K562 (cell line): ENCODE data around the gene CREB3L2. TPM values are rescaled to one million over a fixed set of nuclear protein-coding genes. Genes with fewer than 3 reads are reported as not detected.

Source experiments
- ATF1 ChIP-seq, 2 experiments: fragments of 450-650 bp in 1 of 2; IDR thresholded peaks; 2 replicates each; pipeline ENCODE4 v1.6.1; 2016; ENCODE audit warnings: missing compliant biosample characterization in 1 of 2, missing genetic modification characterization in 1 of 2
- BACH1 ChIP-seq: fragments of 200-800 bp; sonication (Bioruptor generic); IDR thresholded peaks from 2 replicates; pipeline ENCODE4 v1.6.1; 2016; ENCODE audit warnings: missing genetic modification characterization, missing compliant biosample characterization
- CBX8 ChIP-seq: fragments of 200-600 bp; sonication (generic); IDR thresholded peaks from 2 replicates; pipeline ENCODE4 v1.6.1; 2012; ENCODE audit warnings: borderline replicate concordance, mixed run types, low read depth, mild to moderate bottlenecking, moderate library complexity, mixed read lengths, low read length, control low read depth, inconsistent platforms; ENCODE audit not compliant: poor library complexity, severe bottlenecking; ENCODE audit errors: extremely low read depth
- CEBPB ChIP-seq: fragments of 450-650 bp; IDR thresholded peaks from 2 replicates; pipeline ENCODE4 v1.6.1; 2016; ENCODE audit warnings: missing genetic modification characterization, missing compliant biosample characterization
- CXXC5 ChIP-seq: fragments of 250-450 bp; sonication (Bioruptor Pico); IDR thresholded peaks from 2 replicates; pipeline ENCODE4 v1.8.0; 2022; ENCODE audit warnings: inconsistent platforms, mild to moderate bottlenecking, moderate library complexity
- EHMT2 ChIP-seq: fragments of 450-650 bp; IDR thresholded peaks from 2 replicates; pipeline ENCODE4 v1.6.1; 2018; ENCODE audit warnings: antibody characterized with exemption
- HNRNPK ChIP-seq: fragments of 200-400 bp; formaldehyde crosslinking; IDR thresholded peaks from one replicate; pipeline ENCODE4 v1.6.1; 2018; ENCODE audit warnings: mild to moderate bottlenecking, low read depth, low read length; ENCODE audit not compliant: poor library complexity, severe bottlenecking
- MIER1 ChIP-seq: fragments of 450-650 bp; IDR thresholded peaks from 2 replicates; pipeline ENCODE4 v1.6.1; 2016; ENCODE audit warnings: antibody characterized with exemption, mild to moderate bottlenecking, low read depth
- NFATC3 ChIP-seq: fragments of 450-650 bp; IDR thresholded peaks from 2 replicates; pipeline ENCODE4 v1.6.1; 2017; ENCODE audit warnings: mild to moderate bottlenecking
- NFE2 ChIP-seq: IDR thresholded peaks from 2 replicates; pipeline ENCODE4 v1.6.1; 2014; ENCODE audit warnings: antibody characterized with exemption, low read depth
- NR2C2 ChIP-seq, 2 experiments: fragments of 200-800 bp in 1 of 2; sonication (Bioruptor generic) in 1 of 2; sonication (generic) in 1 of 2; formaldehyde crosslinking in 1 of 2; IDR thresholded peaks; 2 replicates each; pipeline versions ENCODE4 v1.6.1 to v1.8.0; 2016 to 2022; ENCODE audit warnings: mild to moderate bottlenecking in 1 of 2, missing compliant biosample characterization in 1 of 2, missing genetic modification characterization in 1 of 2, missing genetic modification reagents in 1 of 2
- SMAD4 ChIP-seq: fragments of 250-450 bp; sonication (Bioruptor Pico); conservative IDR thresholded peaks from 2 replicates; pipeline ENCODE4 v1.8.0; 2021; ENCODE audit warnings: inconsistent platforms, mild to moderate bottlenecking, moderate library complexity
- SMARCE1 ChIP-seq: fragments of 450-650 bp; IDR thresholded peaks from 2 replicates; pipeline ENCODE4 v1.7.1; 2016; ENCODE audit warnings: mild to moderate bottlenecking
- SPI1 ChIP-seq: IDR thresholded peaks from 2 replicates; pipeline ENCODE4 v1.6.1; 2011; ENCODE audit warnings: low read depth, low read length, control low read depth, borderline replicate concordance
- U2AF2 ChIP-seq: fragments of 200-400 bp; formaldehyde crosslinking; optimal IDR thresholded peaks from 2 replicates; pipeline ENCODE3; 2017; ENCODE audit warnings: low read depth, mild to moderate bottlenecking, low read length
- YBX1 ChIP-seq: fragments of 450-650 bp; IDR thresholded peaks from 2 replicates; pipeline ENCODE4 v1.7.1; 2016; ENCODE audit warnings: mild to moderate bottlenecking
- ZNF316 ChIP-seq: fragments of 450-650 bp; IDR thresholded peaks from 2 replicates; pipeline ENCODE4 v1.6.1; 2016
- ZNF668 ChIP-seq: fragments of 250-450 bp; sonication (Bioruptor Pico); IDR thresholded peaks from 2 replicates; pipeline ENCODE4 v1.8.0; 2022; ENCODE audit warnings: mild to moderate bottlenecking, inconsistent platforms
- polyA plus RNA-seq, 8 experiments: library from polyadenylated mRNA; depleted of rRNA in 4 of 8; stranded (reverse) in 5 of 8; unstranded in 3 of 8; fragments of >200 nt; fragmentation: Nextera tagmentation in 2 of 8; fragmentation: Illumina TruSeq in 1 of 8; extraction: Ambion mirVana in 2 of 8; extraction: Trizol in 1 of 8; gene quantifications; 2 replicates each; pipeline versions ENCODE4 v1.2.1 to v1.2.3, GENCODE V29; 2011 to 2014; ENCODE audit warnings: inconsistent platforms in 1 of 8, missing spikeins in 1 of 8
- total RNA-seq, 7 experiments: library from RNA; depleted of rRNA in 6 of 7; stranded (reverse); fragments of >200 nt in 6 of 7; fragmentation: Illumina TruSeq in 2 of 7; extraction: Trizol in 2 of 7; gene quantifications; 2 replicates each; pipeline versions ENCODE4 v1.2.1 to v1.2.3, GENCODE V29; 2011 to 2021; ENCODE audit warnings: low replicate concordance in 1 of 7
- TF ChIP-seq, protein P1 (sequence below): fragments of 450-650 bp; formaldehyde crosslinking; IDR thresholded peaks from 2 replicates; pipeline ENCODE4 v1.4.0; 2020; ENCODE audit warnings: mild to moderate bottlenecking
- TF ChIP-seq, protein P2 (sequence below): fragments of 250-450 bp; sonication (Bioruptor Pico); IDR thresholded peaks from 2 replicates; pipeline ENCODE4 v1.8.0; 2022; ENCODE audit warnings: moderate library complexity, mild to moderate bottlenecking, inconsistent platforms

CREB3L2 gene
- total and polyA plus RNA-seq, 9 of the 15 experiments (the other 6 are each of a cell fraction or from before 2014, with no cell fraction given) = 7.1 to 45.6 (median 15.8) TPM

DNA sequence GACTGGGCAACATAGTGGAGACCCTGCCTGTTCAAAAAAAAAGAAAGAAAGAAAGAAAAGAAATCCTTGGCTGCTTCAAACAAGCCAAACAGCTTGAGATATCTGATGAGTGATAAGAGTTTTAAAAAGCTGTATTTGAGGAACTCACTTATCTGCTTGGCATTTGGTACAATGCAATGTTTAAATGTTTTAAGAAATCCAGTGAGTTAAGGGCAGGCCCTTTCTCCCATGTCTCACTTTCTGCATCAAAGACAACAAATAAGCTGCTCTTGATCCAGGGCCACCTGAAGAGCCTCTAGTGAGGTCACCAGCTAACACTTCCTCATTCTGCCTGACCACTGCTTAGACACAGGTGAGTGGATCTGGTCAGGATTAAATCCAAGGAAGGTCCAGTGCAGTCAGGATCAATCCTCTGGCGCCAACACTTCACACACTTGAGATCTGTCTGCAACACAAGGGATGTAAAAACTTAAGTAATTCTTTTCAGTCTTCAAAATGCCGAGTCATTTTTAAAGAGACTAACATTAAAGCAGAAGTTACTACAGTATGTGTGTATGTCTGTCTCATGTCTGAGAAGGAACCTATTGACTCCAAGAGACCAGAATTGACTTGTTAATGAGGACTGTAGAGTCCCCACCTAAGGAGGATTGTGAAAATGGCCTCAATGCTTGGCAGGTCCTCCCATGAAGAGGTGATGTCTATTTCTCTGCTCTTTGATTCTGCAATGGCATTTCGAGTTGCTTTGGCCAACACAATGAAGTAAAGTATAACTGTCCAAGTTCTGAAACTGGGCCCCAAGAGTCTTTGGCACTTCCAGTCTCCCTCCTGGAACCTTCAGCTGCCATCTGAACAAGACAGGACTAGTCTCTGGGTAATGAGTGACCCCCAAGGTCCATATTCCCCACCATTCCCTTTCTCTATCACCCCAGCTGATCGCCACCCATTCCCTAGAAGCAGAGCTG lies 43.1 kb downstream of the CREB3L2 start (continued):
- TF ChIP-seq NFATC3 (no peak), EHMT2 (peak; percentile 95), CBX8 (no peak), SPI1 (peak; percentile 98), U2AF2 (no peak), SMAD4 (CRISPR knock-in tag) (peak; percentile 35; the same call in 1 of the 2 replicates), NR2C2 (CRISPR knock-in tag; IDR thresholded peaks at IDR 0.05) (0 out of 2 replicates have a peak, but pooled peaks have one; percentile 25), NR2C2 (tag; IDR thresholded peaks at IDR 0.05) (no peak), YBX1 (no peak), ZNF316 (peak; percentile 85), SMARCE1 (peak; percentile 64; the same call in 1 of the 2 replicates), ZNF668 (CRISPR knock-in tag) (0 out of 2 replicates have a peak, but pooled peaks have one; percentile 57), MIER1 (peak; percentile 87), HNRNPK (no peak), CEBPB (0 out of 2 replicates have a peak, but pooled peaks have one; percentile 31), CXXC5 (peak; percentile 28; the same call in 1 of the 2 replicates), NFE2 (peak; percentile 93), ATF1 (CRISPR knock-in tag; IDR thresholded peaks at IDR 0.05) (no peak), ATF1 (tag; IDR thresholded peaks at IDR 0.05) (0 out of 2 replicates have a peak, but pooled peaks have one; percentile 21), BACH1 (peak; percentile 74)
- TF ChIP-seq, protein P1, sequence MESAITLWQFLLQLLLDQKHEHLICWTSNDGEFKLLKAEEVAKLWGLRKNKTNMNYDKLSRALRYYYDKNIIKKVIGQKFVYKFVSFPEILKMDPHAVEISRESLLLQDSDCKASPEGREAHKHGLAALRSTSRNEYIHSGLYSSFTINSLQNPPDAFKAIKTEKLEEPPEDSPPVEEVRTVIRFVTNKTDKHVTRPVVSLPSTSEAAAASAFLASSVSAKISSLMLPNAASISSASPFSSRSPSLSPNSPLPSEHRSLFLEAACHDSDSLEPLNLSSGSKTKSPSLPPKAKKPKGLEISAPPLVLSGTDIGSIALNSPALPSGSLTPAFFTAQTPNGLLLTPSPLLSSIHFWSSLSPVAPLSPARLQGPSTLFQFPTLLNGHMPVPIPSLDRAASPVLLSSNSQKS (CRISPR knock-in tag) = no peak
- TF ChIP-seq, protein P2, sequence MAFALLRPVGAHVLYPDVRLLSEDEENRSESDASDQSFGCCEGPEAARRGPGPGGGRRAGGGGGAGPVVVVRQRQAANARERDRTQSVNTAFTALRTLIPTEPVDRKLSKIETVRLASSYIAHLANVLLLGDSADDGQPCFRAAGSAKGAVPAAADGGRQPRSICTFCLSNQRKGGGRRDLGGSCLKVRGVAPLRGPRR = no peak
- TF ChIP-seq, all 486 proteins: peak for 50
